ENCODE data around the gene TACC3.
A peak's percentile ranks its signal among the peaks of the same experiment; 100 is the strongest.

TACC3 gene

GRCh38 chr4:1762264-1763010 lies 41.1 kb downstream of the TACC3 start:
- no peak for DNase-seq

GRCh38 chr4:1763070-1763549 lies 41.8 kb downstream of the TACC3 start:
- DNase-seq: no peak

- DNase-seq: no peak
These were observed 42.3 kb downstream of the TACC3 start for GRCh38 chr4:1763550-1764080.

GRCh38 chr4:1764670-1765069 lies 43.3 kb downstream of the TACC3 start:
- DNase-seq: no peak

- no peak for DNase-seq
These were observed 44.2 kb downstream of the TACC3 start for GRCh38 chr4:1765409-1766072.

- no peak for DNase-seq
These were observed 45.1 kb downstream of the TACC3 start for GRCh38 chr4:1766106-1767060.

GRCh38 chr4:1767061-1767769 lies 45.9 kb downstream of the TACC3 start:
- no peak for DNase-seq

GRCh38 chr4:1767770-1768366 lies 46.5 kb downstream of the TACC3 start:
- no peak for DNase-seq

- DNase-seq: no peak
These were observed 47.2 kb downstream of the TACC3 start for GRCh38 chr4:1768367-1769034.

GRCh38 chr4:1769692-1770091 lies 48.4 kb downstream of the TACC3 start:
- DNase-seq: no peak

- no peak for DNase-seq
These were observed 48.9 kb downstream of the TACC3 start for GRCh38 chr4:1770245-1770644.

- DNase-seq: no peak
These were observed 49.5 kb downstream of the TACC3 start for GRCh38 chr4:1770791-1771231.

GRCh38 chr4:1771555-1772305 lies 50.4 kb downstream of the TACC3 start:
- peak; percentile 64 for DNase-seq

GRCh38 chr4:1772853-1773538 lies 51.7 kb downstream of the TACC3 start:
- DNase-seq: no peak

- no peak for DNase-seq
These were observed 52.4 kb downstream of the TACC3 start for GRCh38 chr4:1773754-1774153.

- DNase-seq: peak; percentile 60
These were observed 54.6 kb downstream of the TACC3 start for GRCh38 chr4:1775731-1776500.

- no peak for DNase-seq
These were observed 55.3 kb downstream of the TACC3 start for GRCh38 chr4:1776521-1777161.

GRCh38 chr4:1777822-1778641 lies 56.7 kb downstream of the TACC3 start:
- DNase-seq: no peak
